T-helper 2 cell treated with Interferon-gamma antibody and Interleukin-4, amounts not matched to agents 5 μg/mL and 100 μg/mL, for 36 hours (primary cell): ENCODE measurements around the gene TNIP2.
"Not testable (repeated sequence)": the region's sequence is repeated elsewhere in the genome, so short reads cannot be mapped to it uniquely, and the experiment has no call there.

Source experiments
- DNase-seq: peaks from one replicate; pipeline ENCODE4 v3.0.0; 2021; ENCODE audit warnings: low spot score
- H3K27ac Mint-ChIP-seq: one replicate; pipeline ENCODE4 v1.8.0; 2021; ENCODE audit warnings: mild to moderate bottlenecking, mixed read lengths
- H3K27me3 Mint-ChIP-seq: one replicate; pipeline ENCODE4 v1.8.0; 2021; ENCODE audit warnings: low read depth, mixed read lengths
- H3K36me3 Mint-ChIP-seq: one replicate; pipeline ENCODE4 v1.8.0; 2021; ENCODE audit warnings: low read depth, mixed read lengths
- H3K4me1 Mint-ChIP-seq: one replicate; pipeline ENCODE4 v1.8.0; 2021; ENCODE audit warnings: low read depth, mixed read lengths
- H3K4me3 Mint-ChIP-seq: one replicate; pipeline ENCODE4 v1.8.0; 2022; ENCODE audit warnings: mild to moderate bottlenecking, moderate library complexity, mixed read lengths
- H3K9me3 Mint-ChIP-seq: one replicate; pipeline ENCODE4 v1.8.0; 2021; ENCODE audit warnings: mixed read lengths

Gene TNIP2

GRCh38 chr4:2767046-2767704 is 11.0 kb upstream of the TNIP2 start:
- Mint-ChIP-seq H3K36me3 (peaks cover 4% of the 10 kb centered on the region), H3K4me3 (no peak overlapping the region), H3K9me3 (peaks cover 19% of the 10 kb centered on the region), H3K27ac (no peak overlapping the region), H3K4me1 (peaks cover 11% of the 10 kb centered on the region), H3K27me3 (no peaks in the 10 kb centered on the region)
- DNase-seq: no peak

- Mint-ChIP-seq H3K27me3 (no peaks in the 10 kb centered on the region), H3K9me3 (peaks cover 18% of the 10 kb centered on the region), H3K36me3 (peaks cover 4% of the 10 kb centered on the region), H3K27ac (no peak overlapping the region), H3K4me1 (peaks cover 7% of the 10 kb centered on the region), H3K4me3 (no peak overlapping the region)
- DNase-seq: no peak
Observed at GRCh38 chr4:2765832-2766526, 9.8 kb upstream of the TNIP2 start.

GRCh38 chr4:2763511-2763967 is 7.4 kb upstream of the TNIP2 start:
- Mint-ChIP-seq H3K4me1 (peaks cover 4% of the 10 kb centered on the region), H3K9me3 (no peaks in the 10 kb centered on the region), H3K4me3 (peak overlapping the region; percentile 54), H3K27ac (no peak overlapping the region), H3K27me3 (no peaks in the 10 kb centered on the region), H3K36me3 (no peaks in the 10 kb centered on the region)
- no peak for DNase-seq

- H3K4me3 Mint-ChIP-seq, DNase-seq, H3K4me1 Mint-ChIP-seq, H3K9me3 Mint-ChIP-seq, H3K27ac Mint-ChIP-seq, H3K27me3 Mint-ChIP-seq, H3K36me3 Mint-ChIP-seq: not testable (repeated sequence)
Observed at GRCh38 chr4:2762486-2763370, 6.6 kb upstream of the TNIP2 start.

- Mint-ChIP-seq H3K36me3 (no peaks in the 10 kb centered on the region), H3K4me1 (peaks cover 6% of the 10 kb centered on the region), H3K27me3 (no peaks in the 10 kb centered on the region), H3K4me3 (no peak overlapping the region), H3K27ac (no peak overlapping the region), H3K9me3 (no peaks in the 10 kb centered on the region)
- no peak for DNase-seq
Observed at GRCh38 chr4:2762048-2762447, 5.9 kb upstream of the TNIP2 start.

GRCh38 chr4:2761035-2761923 is 5.1 kb upstream of the TNIP2 start:
- no peaks in the 10 kb centered on the region for H3K27me3 Mint-ChIP-seq
- no peaks in the 10 kb centered on the region for H3K36me3 Mint-ChIP-seq
- H3K4me1 Mint-ChIP-seq: peaks cover 6% of the 10 kb centered on the region
- no peak for DNase-seq
- H3K27ac Mint-ChIP-seq: no peak overlapping the region
- no peak overlapping the region for H3K4me3 Mint-ChIP-seq
- no peaks in the 10 kb centered on the region for H3K9me3 Mint-ChIP-seq

- Mint-ChIP-seq H3K27ac (peak overlapping the region; percentile 17), H3K9me3 (no peaks in the 10 kb centered on the region), H3K4me3 (peak overlapping the region; percentile 61), H3K36me3 (peaks cover 7% of the 10 kb centered on the region), H3K4me1 (peaks cover 18% of the 10 kb centered on the region), H3K27me3 (no peaks in the 10 kb centered on the region)
- DNase-seq: no peak
Observed at GRCh38 chr4:2757426-2757825, 1.3 kb upstream of the TNIP2 start.

GRCh38 chr4:2756691-2757350 is 685 bp upstream of the TNIP2 start:
- Mint-ChIP-seq H3K36me3 (peaks cover 8% of the 10 kb centered on the region), H3K4me3 (peak overlapping the region; percentile 71), H3K27ac (peak overlapping the region; percentile 55), H3K4me1 (peaks cover 18% of the 10 kb centered on the region), H3K27me3 (no peaks in the 10 kb centered on the region), H3K9me3 (no peaks in the 10 kb centered on the region)
- no peak for DNase-seq

GRCh38 chr4:2754848-2755819 is 1.0 kb downstream of the TNIP2 start:
- H3K27me3 Mint-ChIP-seq: no peaks in the 10 kb centered on the region
- peaks cover 18% of the 10 kb centered on the region for H3K4me1 Mint-ChIP-seq
- H3K36me3 Mint-ChIP-seq: peaks cover 10% of the 10 kb centered on the region
- H3K27ac Mint-ChIP-seq: peak overlapping the region; percentile 85
- no peak for DNase-seq
- no peaks in the 10 kb centered on the region for H3K9me3 Mint-ChIP-seq
- H3K4me3 Mint-ChIP-seq: peak overlapping the region; percentile 85

- Mint-ChIP-seq H3K9me3 (no peaks in the 10 kb centered on the region), H3K4me3 (no peak overlapping the region), H3K27me3 (no peaks in the 10 kb centered on the region), H3K27ac (no peak overlapping the region), H3K4me1 (peaks cover 20% of the 10 kb centered on the region), H3K36me3 (peaks cover 12% of the 10 kb centered on the region)
- no peak for DNase-seq
Observed at GRCh38 chr4:2753436-2753835, 2.7 kb downstream of the TNIP2 start.

- no peak overlapping the region for H3K27ac Mint-ChIP-seq
- peaks cover 31% of the 10 kb centered on the region for H3K36me3 Mint-ChIP-seq
- H3K4me1 Mint-ChIP-seq: peaks cover 37% of the 10 kb centered on the region
- no peaks in the 10 kb centered on the region for H3K27me3 Mint-ChIP-seq
- no peak overlapping the region for H3K4me3 Mint-ChIP-seq
- DNase-seq: no peak
- H3K9me3 Mint-ChIP-seq: no peaks in the 10 kb centered on the region
Observed at GRCh38 chr4:2750719-2751605, 5.2 kb downstream of the TNIP2 start.
